Keratinocyte (primary cell): Measurements from ENCODE around the gene MAT1A. TPM values are rescaled to one million over a fixed set of nuclear protein-coding genes. Genes with fewer than 3 reads are reported as not detected.

Source experiments
- DNase-seq: peaks from one replicate; pipeline ENCODE4 v3.0.0-alpha.2; 2011; ENCODE audit warnings: low read depth, missing footprints, low spot score
- FAIRE-seq: peaks from 2 replicates; lab custom pipeline; 2011; peaks lifted over from hg19 to GRCh38; lab: Jason Lieb, UNC
- H2AFZ ChIP-seq: 2 replicates; pipeline ENCODE4 v1.6.0; 2012; ENCODE audit warnings: low read length, control low read depth, inconsistent platforms; ENCODE audit not compliant: control insufficient read depth
- H3K27ac ChIP-seq: 2 replicates; pipeline ENCODE4 v1.5.1; 2011; ENCODE audit warnings: low read length; ENCODE audit not compliant: control insufficient read depth, insufficient read depth
- H3K27me3 ChIP-seq: 3 replicates; pipeline ENCODE4 v1.6.0; 2011; ENCODE audit warnings: low read length; ENCODE audit not compliant: control insufficient read depth, insufficient read depth; ENCODE audit errors: extremely low read depth
- H3K36me3 ChIP-seq, 2 experiments: 2 replicates in 1 of 2; 3 replicates in 1 of 2; pipeline ENCODE4 v1.5.1; 2011; ENCODE audit warnings: low read length in 2 of 2, mild to moderate bottlenecking in 1 of 2; ENCODE audit not compliant: control insufficient read depth in 2 of 2, insufficient read depth in 2 of 2; ENCODE audit errors: extremely low read depth in 1 of 2
- H3K4me1 ChIP-seq: 3 replicates; pipeline ENCODE4 v1.5.1; 2011; ENCODE audit warnings: low read length; ENCODE audit not compliant: control insufficient read depth, insufficient read depth; ENCODE audit errors: extremely low read depth
- H3K4me2 ChIP-seq: 3 replicates; pipeline ENCODE4 v1.6.0; 2011; ENCODE audit warnings: low read depth, low read length; ENCODE audit not compliant: control insufficient read depth, insufficient read depth; ENCODE audit errors: extremely low read depth
- H3K4me3 ChIP-seq, 3 experiments: fragments of 200-600 bp in 1 of 3; sonication (generic) in 1 of 3; 2 replicates in 2 of 3; 3 replicates in 1 of 3; pipeline ENCODE4 v1.5.1; 2011 to 2016; ENCODE audit warnings: low read length in 3 of 3, mild to moderate bottlenecking in 3 of 3, control low read depth in 2 of 3, inconsistent platforms in 1 of 3, low read depth in 1 of 3, mixed read lengths in 1 of 3, mixed run types in 1 of 3, moderate library complexity in 1 of 3; ENCODE audit not compliant: control insufficient read depth in 2 of 3, insufficient read depth in 2 of 3; ENCODE audit errors: extremely low read depth in 1 of 3
- H3K79me2 ChIP-seq: 2 replicates; pipeline ENCODE4 v1.6.0; 2012; ENCODE audit warnings: low read length; ENCODE audit not compliant: control insufficient read depth, insufficient read depth
- H3K9ac ChIP-seq: 3 replicates; pipeline ENCODE4 v1.6.0; 2011; ENCODE audit warnings: low read length; ENCODE audit not compliant: control insufficient read depth, insufficient read depth; ENCODE audit errors: extremely low read depth
- H3K9me1 ChIP-seq: 3 replicates; pipeline ENCODE4 v1.6.0; 2011; ENCODE audit warnings: low read length; ENCODE audit not compliant: control insufficient read depth, insufficient read depth; ENCODE audit errors: extremely low read depth
- H3K9me3 ChIP-seq: 2 replicates; pipeline ENCODE4 v1.5.1; 2012; ENCODE audit warnings: low read depth, low read length; ENCODE audit not compliant: control insufficient read depth
- H4K20me1 ChIP-seq: 3 replicates; pipeline ENCODE4 v1.6.0; 2011; ENCODE audit warnings: low read length; ENCODE audit not compliant: control insufficient read depth, insufficient read depth; ENCODE audit errors: extremely low read depth
- CTCF ChIP-seq, 3 experiments: IDR thresholded peaks in 1 of 3; conservative IDR thresholded peaks in 1 of 3; optimal IDR thresholded peaks in 1 of 3; 2 replicates in 2 of 3; 3 replicates in 1 of 3; pipeline versions ENCODE3 to v1.5.1; 2011; ENCODE audit warnings: low read length in 3 of 3, mild to moderate bottlenecking in 3 of 3, moderate library complexity in 2 of 3, control low read depth in 1 of 3, inconsistent platforms in 1 of 3; ENCODE audit not compliant: insufficient read depth in 2 of 3; ENCODE audit errors: extremely low read depth in 1 of 3
- EZH2 ChIP-seq: IDR thresholded peaks from one replicate; pipeline ENCODE4 v1.6.1; 2012; ENCODE audit warnings: inconsistent platforms, mild to moderate bottlenecking, low read length, moderate library complexity
- dilution Hi-C: fragments of 300-500 bp; cut with MboI; formaldehyde crosslinking; loops from one replicate; pipeline ENCODE4 v1.7.0; 2020; ENCODE audit warnings: low sequenced_read_pairs; ENCODE audit not compliant: extremely low pct_ligation_motif_present
- polyA plus RNA-seq, 5 experiments: library from polyadenylated mRNA; depleted of rRNA in 3 of 5; stranded (reverse) in 3 of 5; stranded (forward) in 1 of 5; unstranded in 1 of 5; fragments of >200 nt; gene quantifications; 1 replicate in 1 of 5; 2 replicates in 3 of 5; 3 replicates in 1 of 5; pipeline versions ENCODE4 v1.2.1 to v1.2.3, GENCODE V29; 2011 to 2012; ENCODE audit warnings: missing spikeins in 2 of 5, low read depth in 1 of 5, low replicate concordance in 1 of 5

MAT1A gene
- polyA plus RNA-seq, 1 donor (not counting 4 experiments of a cell fraction or from before 2014, with no cell fraction given): 0.37 TPM

- Histone ChIP-seq H3K36me3 (no peaks in the 10 kb centered on the region), H3K9me1 (no peaks in the 10 kb centered on the region), H3K4me1 (no peaks in the 10 kb centered on the region), H3K9me3 (no peaks in the 10 kb centered on the region), H3K4me2 (no peak overlapping the region), H3K9ac (no peak overlapping the region), H2AFZ (no peak overlapping the region), H3K27ac (no peak overlapping the region), H3K4me3 (no peak overlapping the region), H3K79me2 (no peaks in the 10 kb centered on the region), H4K20me1 (no peaks in the 10 kb centered on the region), H3K27me3 (peaks cover 8% of the 10 kb centered on the region)
- DNase-seq (no peak), FAIRE-seq (no peak)
- TF ChIP-seq EZH2 (no peak), CTCF (optimal IDR thresholded peaks at IDR 0.05 in 1 of 3, IDR thresholded peaks at IDR 0.05 in 1 of 3, conservative IDR thresholded peaks at IDR 0.05 in 1 of 3; ENCODE audit: extremely low read depth in 1 of 3, insufficient read depth in 2 of 3, low read length in 3 of 3) (no peak)
- dilution Hi-C loops: loop anchor here (25.0 kb wide), 1 partner anchor 89 kb away; the partner anchor contains the start of genes DYDC1 and DYDC2
Observed at GRCh38 chr10:80273523-80274170, 15.8 kb downstream of the MAT1A start.

DNA sequence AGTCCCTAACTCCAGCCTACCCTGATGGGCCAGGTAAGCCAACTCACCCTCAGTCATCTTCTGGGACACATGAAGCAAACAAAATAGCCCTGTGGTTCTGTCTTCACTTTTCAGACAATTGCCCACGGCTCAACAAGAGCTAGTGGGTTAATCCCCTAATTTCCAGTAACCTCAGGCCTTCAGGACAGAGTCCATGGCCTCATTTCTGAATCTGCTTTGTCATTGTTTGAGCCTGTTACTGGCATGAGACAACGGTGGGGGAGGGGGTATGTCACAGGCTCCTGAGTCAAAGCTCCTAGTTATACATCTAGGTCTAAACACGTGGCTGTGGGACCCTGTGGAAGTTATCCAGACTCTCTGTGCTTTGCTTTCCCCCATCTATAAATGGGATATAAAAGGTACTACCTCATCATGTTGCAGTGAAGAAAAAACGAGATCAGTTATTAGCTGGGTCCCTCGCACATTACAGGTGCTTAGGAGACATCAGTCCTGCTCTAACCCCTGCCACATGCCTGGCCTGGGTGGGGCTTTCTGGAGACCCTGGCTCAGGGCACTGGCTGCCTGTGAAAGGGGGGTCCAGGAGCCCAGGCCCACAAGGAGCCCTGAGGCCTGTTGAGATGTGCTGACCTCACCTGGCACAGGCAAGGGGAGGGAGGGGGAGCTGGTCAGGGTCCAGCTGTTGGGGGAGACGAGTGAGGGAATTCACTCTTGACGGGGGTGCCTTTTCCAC lies 16.5 kb downstream of the MAT1A start:
- dilution Hi-C loops: loop anchor here (25.0 kb wide), 1 partner anchor 89 kb away; the partner anchor contains the start of genes DYDC1 and DYDC2
- FAIRE-seq: no peak

More for the DNA sequence above, 16.5 kb downstream of the MAT1A start:
- Histone ChIP-seq H3K4me2 (no peak overlapping the region), H3K9me1 (no peaks in the 10 kb centered on the region), H3K4me3 (no peak overlapping the region), H4K20me1 (no peaks in the 10 kb centered on the region), H3K9ac (no peak overlapping the region), H2AFZ (no peak overlapping the region), H3K27me3 (peaks cover 8% of the 10 kb centered on the region), H3K27ac (no peak overlapping the region), H3K36me3 (no peaks in the 10 kb centered on the region), H3K79me2 (no peaks in the 10 kb centered on the region), H3K4me1 (no peaks in the 10 kb centered on the region), H3K9me3 (no peaks in the 10 kb centered on the region)
- no peak for TF ChIP-seq CTCF (optimal IDR thresholded peaks at IDR 0.05 in 1 of 3, IDR thresholded peaks at IDR 0.05 in 1 of 3, conservative IDR thresholded peaks at IDR 0.05 in 1 of 3; ENCODE audit: extremely low read depth in 1 of 3, insufficient read depth in 2 of 3, low read length in 3 of 3)
- TF ChIP-seq EZH2: no peak
- DNase-seq: no peak
